ENCODE data around the gene SRC.

The SRC gene

GRCh38 chr20:37378420-37378784, 32.5 kb downstream of the SRC start (continued):
- TF ChIP-seq TSHZ2 (CRISPR knock-in tag; IDR thresholded peaks at IDR 0.05) (no peak), BACH2 (CRISPR knock-in tag; IDR thresholded peaks at IDR 0.05; ENCODE audit: borderline replicate concordance) (no peak), OSR1 (CRISPR knock-in tag; IDR thresholded peaks at IDR 0.05) (no peak)

DNA sequence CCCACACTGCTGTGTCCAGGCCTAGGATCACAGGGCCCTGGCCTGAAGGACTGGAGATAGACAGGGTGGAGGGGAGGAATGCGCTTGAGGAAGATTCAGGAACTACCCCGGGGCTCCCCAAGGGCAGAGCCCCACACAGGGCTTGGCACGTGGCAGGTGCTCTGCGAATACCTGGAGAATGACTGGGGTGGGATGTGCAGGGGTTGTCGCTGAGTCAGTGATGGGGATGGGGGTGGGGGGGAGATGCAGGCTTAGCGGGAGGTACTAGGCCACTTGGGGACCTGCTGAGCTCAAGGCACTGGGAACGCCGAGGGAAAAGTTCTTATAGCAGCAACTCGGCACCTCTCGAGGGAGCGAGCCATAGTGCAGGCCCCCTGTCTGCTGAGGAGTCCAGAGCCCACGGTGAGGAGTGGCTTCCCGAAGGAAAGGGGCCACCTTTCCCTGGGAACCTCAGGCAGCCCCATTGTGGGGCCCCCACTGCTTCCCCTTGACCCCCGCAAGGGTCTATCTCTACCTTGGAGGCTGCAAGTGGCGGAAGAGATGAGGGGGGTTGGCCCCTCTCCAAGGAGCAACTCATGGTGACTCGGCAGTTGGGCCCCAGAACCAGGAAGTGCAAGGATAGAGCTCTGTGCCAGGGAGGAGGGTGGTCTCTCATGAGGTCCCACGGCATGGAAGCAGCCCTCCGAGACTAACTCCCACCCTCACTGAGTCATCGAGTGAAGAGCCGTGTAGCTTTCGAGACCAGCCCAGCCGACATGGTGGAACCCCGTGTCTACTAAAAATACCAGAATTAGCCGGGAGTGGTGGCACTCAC, 33.1 kb downstream of the SRC start:
- ATAC-seq: peak; percentile 38
- no peak for TF ChIP-seq ZC3H10 (CRISPR knock-in tag; IDR thresholded peaks at IDR 0.05)
- no peak for TF ChIP-seq ZNF70 (CRISPR knock-in tag; IDR thresholded peaks at IDR 0.05)
- no peak for TF ChIP-seq ZNF565 (CRISPR knock-in tag; conservative IDR thresholded peaks at IDR 0.05; ENCODE audit: low read depth)

GRCh38 chr20:37379967-37380828, 34.3 kb downstream of the SRC start:
- ATAC-seq: no peak

More at GRCh38 chr20:37379967-37380828, 34.3 kb downstream of the SRC start:
- no peak for TF ChIP-seq PPARA (CRISPR knock-in tag; IDR thresholded peaks at IDR 0.05; ENCODE audit: borderline replicate concordance)
- TF ChIP-seq CSDC2 (CRISPR knock-in tag; IDR thresholded peaks at IDR 0.05): no peak
- TF ChIP-seq, protein P1, sequence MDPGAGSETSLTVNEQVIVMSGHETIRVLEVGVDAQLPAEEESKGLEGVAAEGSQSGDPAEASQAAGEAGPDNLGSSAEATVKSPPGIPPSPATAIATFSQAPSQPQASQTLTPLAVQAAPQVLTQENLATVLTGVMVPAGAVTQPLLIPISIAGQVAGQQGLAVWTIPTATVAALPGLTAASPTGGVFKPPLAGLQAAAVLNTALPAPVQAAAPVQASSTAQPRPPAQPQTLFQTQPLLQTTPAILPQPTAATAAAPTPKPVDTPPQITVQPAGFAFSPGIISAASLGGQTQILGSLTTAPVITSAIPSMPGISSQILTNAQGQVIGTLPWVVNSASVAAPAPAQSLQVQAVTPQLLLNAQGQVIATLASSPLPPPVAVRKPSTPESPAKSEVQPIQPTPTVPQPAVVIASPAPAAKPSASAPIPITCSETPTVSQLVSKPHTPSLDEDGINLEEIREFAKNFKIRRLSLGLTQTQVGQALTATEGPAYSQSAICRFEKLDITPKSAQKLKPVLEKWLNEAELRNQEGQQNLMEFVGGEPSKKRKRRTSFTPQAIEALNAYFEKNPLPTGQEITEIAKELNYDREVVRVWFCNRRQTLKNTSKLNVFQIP (CRISPR knock-in tag; IDR thresholded peaks at IDR 0.05; ENCODE audit: borderline replicate concordance, low read depth): no peak
- TF ChIP-seq, protein P2, sequence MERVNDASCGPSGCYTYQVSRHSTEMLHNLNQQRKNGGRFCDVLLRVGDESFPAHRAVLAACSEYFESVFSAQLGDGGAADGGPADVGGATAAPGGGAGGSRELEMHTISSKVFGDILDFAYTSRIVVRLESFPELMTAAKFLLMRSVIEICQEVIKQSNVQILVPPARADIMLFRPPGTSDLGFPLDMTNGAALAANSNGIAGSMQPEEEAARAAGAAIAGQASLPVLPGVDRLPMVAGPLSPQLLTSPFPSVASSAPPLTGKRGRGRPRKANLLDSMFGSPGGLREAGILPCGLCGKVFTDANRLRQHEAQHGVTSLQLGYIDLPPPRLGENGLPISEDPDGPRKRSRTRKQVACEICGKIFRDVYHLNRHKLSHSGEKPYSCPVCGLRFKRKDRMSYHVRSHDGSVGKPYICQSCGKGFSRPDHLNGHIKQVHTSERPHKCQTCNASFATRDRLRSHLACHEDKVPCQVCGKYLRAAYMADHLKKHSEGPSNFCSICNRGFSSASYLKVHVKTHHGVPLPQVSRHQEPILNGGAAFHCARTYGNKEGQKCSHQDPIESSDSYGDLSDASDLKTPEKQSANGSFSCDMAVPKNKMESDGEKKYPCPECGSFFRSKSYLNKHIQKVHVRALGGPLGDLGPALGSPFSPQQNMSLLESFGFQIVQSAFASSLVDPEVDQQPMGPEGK (CRISPR knock-in tag; IDR thresholded peaks at IDR 0.05; ENCODE audit: borderline replicate concordance): no peak
- no peak for TF ChIP-seq ZC3H10 (CRISPR knock-in tag; IDR thresholded peaks at IDR 0.05)
- TF ChIP-seq, protein P3, sequence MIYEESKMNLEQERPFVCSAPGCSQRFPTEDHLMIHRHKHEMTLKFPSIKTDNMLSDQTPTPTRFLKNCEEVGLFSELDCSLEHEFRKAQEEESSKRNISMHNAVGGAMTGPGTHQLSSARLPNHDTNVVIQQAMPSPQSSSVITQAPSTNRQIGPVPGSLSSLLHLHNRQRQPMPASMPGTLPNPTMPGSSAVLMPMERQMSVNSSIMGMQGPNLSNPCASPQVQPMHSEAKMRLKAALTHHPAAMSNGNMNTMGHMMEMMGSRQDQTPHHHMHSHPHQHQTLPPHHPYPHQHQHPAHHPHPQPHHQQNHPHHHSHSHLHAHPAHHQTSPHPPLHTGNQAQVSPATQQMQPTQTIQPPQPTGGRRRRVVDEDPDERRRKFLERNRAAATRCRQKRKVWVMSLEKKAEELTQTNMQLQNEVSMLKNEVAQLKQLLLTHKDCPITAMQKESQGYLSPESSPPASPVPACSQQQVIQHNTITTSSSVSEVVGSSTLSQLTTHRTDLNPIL (CRISPR knock-in tag; IDR thresholded peaks at IDR 0.05; ENCODE audit: low read depth): no peak
- no peak for TF ChIP-seq TSHZ2 (CRISPR knock-in tag; IDR thresholded peaks at IDR 0.05)
- no peak for TF ChIP-seq ZNF70 (CRISPR knock-in tag; IDR thresholded peaks at IDR 0.05)
- no peak for TF ChIP-seq ISL1 (CRISPR knock-in tag; IDR thresholded peaks at IDR 0.05)
